ENCODE results near the gene TIAM2.

GRCh38 chr6:154969796-154970195, 25.3 kb upstream of the TIAM2 start:
- TF ChIP-seq POLR2A (IDR thresholded peaks at IDR 0.05) (no peak), EP300 (IDR thresholded peaks at IDR 0.05) (no peak), POLR2AphosphoS5 (IDR thresholded peaks at IDR 0.05) (no peak)
- TF ChIP-seq, protein P1, sequence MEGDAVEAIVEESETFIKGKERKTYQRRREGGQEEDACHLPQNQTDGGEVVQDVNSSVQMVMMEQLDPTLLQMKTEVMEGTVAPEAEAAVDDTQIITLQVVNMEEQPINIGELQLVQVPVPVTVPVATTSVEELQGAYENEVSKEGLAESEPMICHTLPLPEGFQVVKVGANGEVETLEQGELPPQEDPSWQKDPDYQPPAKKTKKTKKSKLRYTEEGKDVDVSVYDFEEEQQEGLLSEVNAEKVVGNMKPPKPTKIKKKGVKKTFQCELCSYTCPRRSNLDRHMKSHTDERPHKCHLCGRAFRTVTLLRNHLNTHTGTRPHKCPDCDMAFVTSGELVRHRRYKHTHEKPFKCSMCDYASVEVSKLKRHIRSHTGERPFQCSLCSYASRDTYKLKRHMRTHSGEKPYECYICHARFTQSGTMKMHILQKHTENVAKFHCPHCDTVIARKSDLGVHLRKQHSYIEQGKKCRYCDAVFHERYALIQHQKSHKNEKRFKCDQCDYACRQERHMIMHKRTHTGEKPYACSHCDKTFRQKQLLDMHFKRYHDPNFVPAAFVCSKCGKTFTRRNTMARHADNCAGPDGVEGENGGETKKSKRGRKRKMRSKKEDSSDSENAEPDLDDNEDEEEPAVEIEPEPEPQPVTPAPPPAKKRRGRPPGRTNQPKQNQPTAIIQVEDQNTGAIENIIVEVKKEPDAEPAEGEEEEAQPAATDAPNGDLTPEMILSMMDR (IDR thresholded peaks at IDR 0.05): no peak
